Pulmonary artery endothelial cell (primary cell): ENCODE measurements around the gene DUS1L. TPM values are rescaled to one million over a fixed set of nuclear protein-coding genes. Genes with fewer than 3 reads are reported as not detected.

ENCODE experiments used
- DNase-seq: peaks from one replicate; pipeline ENCODE4 v3.0.0-alpha.2; 2011; ENCODE audit warnings: low read depth, low spot score
- total RNA-seq: library from RNA; depleted of rRNA; stranded (reverse); fragments of >200 nt; gene quantifications from 2 replicates; pipeline ENCODE4 v1.2.3, GENCODE V29; 2014

DUS1L gene
- total RNA-seq, 1 donor from 2014 or later = 66.1 TPM

- no peak for DNase-seq
These were observed 8.6 kb downstream of the DUS1L start for GRCh38 chr17:82056729-82057621.

DNA sequence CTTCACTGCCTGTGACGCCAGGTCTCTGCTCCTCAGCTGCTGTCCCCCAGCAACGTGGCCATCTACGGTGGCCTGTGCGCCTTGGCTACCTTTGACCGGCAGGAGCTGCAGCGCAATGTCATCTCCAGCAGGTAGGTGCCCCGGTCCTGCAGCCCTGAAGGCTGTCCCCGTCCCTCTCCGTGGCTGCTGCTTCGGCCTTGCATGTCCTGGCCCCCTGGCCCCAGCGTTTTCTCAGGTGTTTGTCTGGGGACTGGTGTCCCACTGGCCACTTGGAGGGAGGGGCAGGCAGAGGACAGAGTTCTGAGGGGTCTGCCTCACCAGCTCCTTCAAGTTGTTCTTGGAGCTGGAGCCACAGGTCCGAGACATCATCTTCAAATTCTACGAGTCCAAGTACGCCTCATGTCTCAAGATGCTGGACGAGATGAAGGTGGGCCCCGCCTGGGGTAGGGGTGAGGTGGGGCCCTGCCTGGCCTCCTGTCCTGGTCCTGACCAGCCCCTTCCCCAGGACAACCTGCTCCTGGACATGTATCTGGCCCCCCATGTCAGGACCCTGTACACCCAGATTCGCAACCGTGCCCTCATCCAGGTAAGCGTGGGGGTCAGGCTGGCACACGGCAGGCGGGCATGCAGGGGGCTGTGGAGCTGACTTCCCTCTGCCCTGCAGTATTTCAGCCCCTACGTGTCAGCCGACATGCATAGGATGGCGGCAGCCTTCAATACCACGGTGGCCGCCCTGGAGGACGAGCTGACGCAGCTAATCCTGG is 9.5 kb downstream of the DUS1L start:
- no peak for DNase-seq

GRCh38 chr17:82055023-82055964 is 10.3 kb downstream of the DUS1L start:
- DNase-seq = no peak

- DNase-seq = no peak
These were observed 11.1 kb downstream of the DUS1L start for GRCh38 chr17:82054351-82055022.

GRCh38 chr17:82053556-82054263 is 11.9 kb downstream of the DUS1L start:
- no peak for DNase-seq

DNA sequence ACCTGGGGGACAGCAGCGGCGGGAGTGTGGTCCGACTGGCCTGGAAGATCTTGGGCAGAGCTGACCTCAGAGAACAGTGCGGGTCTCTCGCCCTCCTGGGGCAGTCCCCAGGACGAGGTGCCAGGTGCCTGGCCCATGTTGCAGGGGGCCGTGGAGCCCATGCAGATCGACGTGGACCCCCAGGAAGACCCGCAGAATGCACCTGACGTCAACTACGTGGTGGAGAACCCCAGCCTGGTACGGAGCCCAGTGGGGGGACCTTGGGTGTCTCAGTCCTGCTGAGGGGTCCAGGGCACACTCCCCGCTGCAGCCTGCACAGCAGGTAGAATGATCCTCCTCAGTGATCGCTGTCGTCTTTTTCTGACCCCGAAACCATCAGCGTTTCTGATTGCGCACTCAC is 12.5 kb downstream of the DUS1L start:
- no peak for DNase-seq

DNA sequence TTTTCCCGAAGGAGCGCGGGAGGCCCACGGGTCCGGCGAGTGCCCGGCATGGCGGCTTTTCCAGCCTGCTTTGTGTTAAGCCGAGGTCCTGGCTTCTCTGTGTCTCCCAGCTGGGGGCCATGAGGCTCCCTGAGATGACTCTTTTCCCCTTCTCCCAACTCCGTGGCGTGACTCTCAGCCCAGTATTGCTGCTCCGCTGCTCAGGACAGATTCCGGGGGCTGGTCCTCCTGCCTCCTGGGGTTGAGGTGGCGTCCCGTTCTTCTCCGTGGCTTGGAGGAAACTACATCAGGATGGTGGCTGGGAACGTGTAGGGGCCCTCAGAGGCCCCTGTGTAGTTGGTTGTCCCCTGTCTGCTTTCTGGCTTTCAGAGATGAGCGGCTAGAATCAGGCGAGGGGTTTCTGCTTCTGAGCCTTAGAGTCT is 13.0 kb downstream of the DUS1L start:
- no peak for DNase-seq

DNA sequence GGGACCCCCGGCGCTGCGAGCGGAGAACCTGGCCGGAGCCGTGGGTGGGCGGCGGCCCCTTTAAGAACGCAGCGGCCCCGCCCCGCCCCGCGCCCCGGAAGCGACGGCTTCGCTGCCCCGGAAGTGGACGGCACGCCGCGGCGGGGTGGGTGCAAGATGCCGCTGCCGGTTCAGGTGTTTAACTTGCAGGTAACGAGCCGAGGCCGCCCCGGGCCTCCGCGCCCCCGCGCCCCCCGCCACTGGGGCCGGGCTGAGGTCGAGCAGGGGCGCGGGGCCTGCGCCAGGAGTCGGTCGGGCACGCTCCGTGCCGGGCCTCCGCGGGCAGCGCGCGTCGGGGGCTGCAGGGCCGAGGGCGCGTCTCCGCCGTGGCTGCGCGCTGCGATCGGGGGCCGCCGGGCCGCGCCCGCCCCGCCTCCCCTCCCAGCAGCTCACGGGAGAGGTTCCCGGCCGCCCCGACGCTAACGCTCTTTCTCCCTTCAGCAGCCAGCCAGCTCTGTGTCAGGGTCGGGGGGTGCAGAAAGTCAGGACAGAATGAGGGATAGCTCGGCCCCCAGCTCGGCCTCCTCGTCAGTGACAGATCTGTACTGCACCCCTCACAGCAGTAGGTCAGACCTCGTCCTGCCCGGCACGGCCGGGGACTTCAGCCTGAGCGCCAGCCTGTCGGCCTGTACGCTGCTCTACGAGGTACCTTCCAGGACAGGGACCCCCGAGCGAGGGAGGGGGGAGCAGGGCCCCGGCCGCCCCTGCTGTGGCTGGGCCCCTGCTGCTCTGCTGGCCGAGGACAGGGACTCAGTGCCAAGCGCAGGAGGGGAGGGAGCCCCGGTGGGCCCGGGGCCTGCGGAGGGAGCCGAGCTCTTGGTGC is 13.6 kb downstream of the DUS1L start, which contains the start of the genes GPS1 and RFNG:
TSS of gene GPS1 (plus strand) at position 123 of the 862 bp plus-strand sequence. CDS start at position 157, 34 bp downstream.
TSS of gene RFNG (minus strand) at position 36 of the 862 bp plus-strand sequence. CDS start 45 bp downstream, outside the sequence.
- DNase-seq = no peak

DNA sequence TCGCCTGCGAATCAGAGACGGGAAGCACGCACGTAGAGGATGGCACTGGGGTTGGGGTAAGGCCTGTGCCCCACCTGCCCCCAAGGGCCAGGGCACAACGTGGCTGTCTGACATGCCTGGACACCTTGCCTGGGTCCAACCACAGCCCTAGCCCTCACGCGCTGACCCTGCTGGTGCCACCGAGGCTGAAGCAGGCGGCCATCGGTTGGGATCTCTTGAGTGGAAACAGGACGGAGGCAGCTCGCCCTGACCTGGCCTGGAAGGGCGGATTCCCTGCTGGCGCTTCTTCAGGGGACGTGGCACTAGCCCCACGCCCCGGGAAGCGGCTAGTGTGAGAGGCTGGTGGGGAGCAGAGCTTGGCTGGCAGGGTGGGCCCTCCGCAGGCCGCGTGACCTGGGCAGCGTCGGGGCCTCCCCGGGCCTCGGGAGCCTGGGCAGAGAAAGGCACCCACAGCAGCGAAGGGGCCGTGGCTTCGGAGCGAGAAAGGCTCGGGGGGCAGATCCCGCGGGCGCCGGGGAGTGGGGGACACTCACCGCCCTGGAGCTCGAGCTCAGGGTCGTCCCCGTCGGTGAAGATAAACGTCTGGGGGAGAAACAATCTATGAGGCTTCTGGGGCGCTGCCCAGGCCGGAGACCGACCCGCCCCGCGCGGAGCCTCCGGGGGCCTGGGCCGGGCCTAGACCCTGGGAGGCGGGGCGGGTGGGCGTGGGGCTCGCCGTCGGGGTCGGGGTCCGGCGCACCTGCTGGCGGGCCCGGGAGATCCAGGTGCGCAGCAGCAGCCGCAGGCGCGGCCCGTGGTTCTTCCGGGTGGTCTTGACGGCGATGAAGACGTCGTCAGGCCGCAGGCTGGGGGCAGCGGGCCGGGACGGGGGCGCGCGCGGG is 14.6 kb downstream of the DUS1L start:
- DNase-seq = no peak

DNA sequence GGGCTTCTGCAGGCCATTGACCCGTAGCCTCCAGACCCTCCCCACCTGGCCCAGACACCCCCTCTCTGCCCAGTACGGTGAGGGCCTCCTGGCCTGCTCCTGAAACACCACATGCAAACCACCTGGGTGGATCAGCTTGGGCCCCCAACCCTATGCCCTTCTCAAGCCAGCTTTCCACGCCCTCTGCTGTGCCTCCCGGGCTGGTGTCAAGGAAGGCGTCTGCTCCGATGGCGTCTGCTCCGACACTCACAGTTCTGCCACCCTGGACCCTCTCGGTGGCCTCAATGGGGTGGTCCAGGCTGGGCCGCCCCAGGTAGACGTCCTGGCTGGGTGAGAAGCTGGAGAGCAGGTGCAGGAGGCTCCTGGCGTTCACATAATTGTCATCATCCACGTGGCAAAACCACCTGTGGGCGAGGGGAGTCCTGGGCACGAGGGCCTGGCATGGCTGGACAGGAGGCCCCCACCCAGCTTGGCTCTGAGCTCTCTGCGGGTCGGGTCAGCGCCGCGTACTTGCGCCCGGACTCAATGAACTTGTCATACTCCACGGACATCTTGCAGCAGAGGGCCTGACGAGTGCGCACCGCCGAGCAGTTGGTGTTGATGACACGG is 15.3 kb downstream of the DUS1L start:
- no peak for DNase-seq

DNA sequence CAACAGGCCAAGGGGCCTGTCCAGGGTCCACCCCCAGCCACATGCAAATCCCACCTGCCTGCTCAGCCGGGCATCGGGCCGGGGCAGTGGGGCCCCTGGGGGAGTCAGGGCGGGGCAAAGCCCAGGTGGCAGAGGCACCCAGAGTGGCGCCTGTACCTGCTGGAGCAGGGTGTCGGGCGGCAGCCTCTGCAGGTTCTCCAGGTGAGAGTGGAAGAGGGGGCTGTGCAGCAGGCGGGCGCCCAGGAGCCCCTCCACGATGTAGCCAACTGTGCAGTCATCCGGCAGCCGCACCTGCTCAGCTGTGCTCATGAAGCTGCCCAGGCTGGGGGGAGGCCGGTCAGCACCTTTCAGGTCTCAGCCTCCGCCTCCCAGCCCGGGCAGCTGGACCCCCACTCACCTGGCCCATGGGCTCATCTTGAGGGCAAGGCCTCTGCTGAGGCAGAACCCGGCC is 16.1 kb downstream of the DUS1L start:
- no peak for DNase-seq

DNA sequence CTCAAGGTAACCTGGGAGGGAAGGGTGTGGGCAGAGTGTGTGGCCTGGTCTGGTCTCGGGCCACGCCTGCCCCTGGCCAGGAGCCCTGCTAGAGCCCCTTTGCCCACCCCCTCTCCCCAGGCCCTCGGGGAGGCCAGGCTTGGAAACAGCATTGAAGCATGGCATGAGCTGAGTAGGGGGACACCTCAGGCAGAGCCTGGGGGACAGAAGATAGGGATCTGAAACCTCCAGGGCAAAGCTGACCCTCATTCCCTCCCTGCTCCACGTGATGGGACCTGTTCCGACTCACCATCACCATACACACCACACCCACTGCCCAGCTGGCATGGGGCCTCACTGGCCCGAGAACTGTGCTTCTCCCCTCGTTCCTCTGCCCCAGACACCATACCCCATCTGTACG is 16.5 kb downstream of the DUS1L start:
- no peak for DNase-seq

DNA sequence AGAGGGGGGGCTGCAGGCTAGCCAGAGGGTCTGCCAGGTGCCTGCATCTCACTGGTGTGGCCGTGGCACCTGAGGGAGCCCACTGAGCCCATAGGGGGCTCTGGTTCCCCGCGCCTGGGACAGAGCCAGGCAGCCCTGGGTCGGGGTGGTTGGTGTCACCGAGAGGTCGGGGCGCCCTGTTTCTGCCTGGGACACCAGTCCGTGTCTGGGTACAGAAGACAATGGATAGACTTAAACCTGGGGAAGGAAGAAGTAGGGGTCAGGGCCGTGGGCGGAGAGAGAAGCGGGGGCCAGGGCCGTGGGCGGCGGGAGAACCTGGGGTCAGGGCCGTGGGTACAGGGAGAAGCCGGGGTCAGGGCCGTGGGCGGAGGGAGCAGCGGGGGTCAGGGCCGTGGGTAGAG is 17.0 kb downstream of the DUS1L start:
- DNase-seq = no peak

DNA sequence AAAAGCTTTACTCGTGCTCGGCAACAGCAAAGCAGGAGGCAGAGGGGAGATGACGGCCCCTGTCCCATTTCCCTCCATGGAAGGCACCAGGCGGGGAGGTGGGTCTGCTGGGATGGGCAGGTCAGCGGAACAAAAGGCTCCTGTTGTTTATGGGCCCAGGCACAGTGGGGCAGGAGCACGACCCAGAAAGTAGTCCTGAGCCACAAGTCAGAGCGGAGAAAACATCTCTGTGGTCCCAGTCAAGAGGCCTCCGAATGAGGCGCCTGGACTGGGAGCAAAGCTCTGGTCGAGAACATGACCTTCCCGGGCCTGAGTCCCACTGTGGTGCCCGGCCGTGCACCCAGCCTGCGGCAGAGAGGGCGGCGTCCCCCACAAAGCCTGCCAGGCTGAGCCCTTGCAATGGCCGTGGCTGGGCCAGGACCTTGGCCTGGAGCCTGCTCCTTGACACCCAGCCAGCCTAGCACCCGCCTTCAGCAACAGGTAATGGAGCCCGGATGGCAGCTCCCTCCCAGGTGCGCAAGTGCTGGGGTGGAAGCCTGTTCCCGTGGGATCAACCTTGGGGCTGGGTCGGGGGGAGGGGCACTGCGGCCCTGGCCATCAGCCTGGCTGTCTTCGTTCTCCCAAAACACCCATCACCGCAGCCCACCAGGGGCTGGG is 17.6 kb downstream of the DUS1L start:
- no peak for DNase-seq

- DNase-seq = no peak
These were observed 18.2 kb downstream of the DUS1L start for GRCh38 chr17:82047379-82047778.

DNA sequence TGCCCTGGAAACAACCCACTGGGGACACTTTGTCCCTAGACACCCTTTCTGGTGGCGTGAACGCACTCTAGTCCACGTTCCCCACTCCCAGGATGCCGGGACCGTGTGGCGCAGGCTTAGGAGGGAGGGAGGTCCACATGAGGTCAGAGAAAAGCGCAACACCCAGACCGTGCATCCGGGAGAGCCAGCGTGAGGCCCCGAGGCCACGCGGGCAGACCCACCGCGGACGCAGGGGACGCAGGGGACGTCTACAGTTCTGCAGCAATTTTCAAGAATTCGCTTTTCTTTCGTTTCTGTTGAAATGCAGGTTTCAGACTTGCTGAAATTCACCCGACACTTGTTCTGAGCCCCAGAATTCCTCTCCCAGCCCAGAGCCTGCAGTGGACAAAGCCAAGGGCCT is 18.7 kb downstream of the DUS1L start:
- no peak for DNase-seq

GRCh38 chr17:82045936-82046484 is 19.6 kb downstream of the DUS1L start:
- DNase-seq = no peak
